Measurements from ENCODE around the gene PPFIA2.

GRCh38 chr12:81337886-81338285 lies 421.3 kb downstream of the PPFIA2 start:
- TF ChIP-seq CTCF (conservative IDR thresholded peaks at IDR 0.05; ENCODE audit: low read length) (no peak), EZH2phosphoT487 (IDR thresholded peaks at IDR 0.05; ENCODE audit: borderline replicate concordance) (no peak)

Data from Loucy (cell line).